CD4-positive, alpha-beta T cell (primary cell): Measurements from ENCODE around the gene FAM53B. TPM values are rescaled to one million over a fixed set of nuclear protein-coding genes. Genes with fewer than 3 reads are reported as not detected.
A peak's percentile ranks its signal among the peaks of the same experiment; 100 is the strongest.

ENCODE experiments used
- ATAC-seq: fragments of 200-7000 bp; cut with Tn5 transposase; one replicate; pipeline ENCODE4 v1.10.0; 2022; ENCODE audit warnings: mild to moderate bottlenecking; ENCODE audit not compliant: poor library complexity
- CTCF ChIA-PET: fragments of 350-600 bp; sonication (Branson Sonifier 250); formaldehyde crosslinking; loops from one replicate; lab custom pipeline; 2021; ENCODE audit warnings: antibody characterized with exemption, inconsistent platforms; lab: Charles Lee
- POLR2A ChIA-PET: fragments of 350-600 bp; sonication (Branson Sonifier 250); formaldehyde crosslinking; loops from one replicate; lab custom pipeline; 2021; ENCODE audit warnings: antibody characterized with exemption, inconsistent platforms; lab: Charles Lee
- DNase-seq, 14 experiments: peaks; one replicate each; pipeline ENCODE4 v3.0.0-alpha.2; 2013 to 2020; ENCODE audit warnings: mixed read lengths in 2 of 14
- H3K27ac ChIP-seq, 2 donors: one replicate each; pipeline versions ENCODE4 v1.5.1 to v1.7.0; 2013; ENCODE audit warnings: low read length in 2 of 2, low read depth in 1 of 2, mild to moderate bottlenecking in 1 of 2
- H3K27me3 ChIP-seq, 2 experiments: 1 replicate in 1 of 2; 2 replicates in 1 of 2; pipeline versions ENCODE4 v1.6.1 to v1.7.0; 2013; ENCODE audit warnings: low read length in 2 of 2, control low read depth in 1 of 2, mild to moderate bottlenecking in 1 of 2, moderate library complexity in 1 of 2; ENCODE audit not compliant: insufficient read depth in 2 of 2, control insufficient read depth in 1 of 2
- H3K36me3 ChIP-seq: one replicate; pipeline ENCODE4 v1.6.1; 2013; ENCODE audit warnings: low read length, control low read depth; ENCODE audit not compliant: insufficient read depth
- H3K4me1 ChIP-seq: one replicate; pipeline ENCODE4 v1.6.1; 2013; ENCODE audit warnings: low read length, control low read depth; ENCODE audit not compliant: insufficient read depth
- H3K4me3 ChIP-seq: one replicate; pipeline ENCODE4 v1.5.1; 2013; ENCODE audit warnings: mild to moderate bottlenecking, low read length, moderate library complexity
- H3K9me3 ChIP-seq, 2 experiments: 1 replicate in 1 of 2; 2 replicates in 1 of 2; pipeline versions ENCODE4 v1.6.1 to v1.7.0; 2013; ENCODE audit warnings: low read length in 2 of 2, mild to moderate bottlenecking in 2 of 2, control low read depth in 1 of 2, moderate library complexity in 1 of 2; ENCODE audit not compliant: control insufficient read depth in 1 of 2, insufficient read depth in 1 of 2
- H3K27ac Mint-ChIP-seq: one replicate; pipeline ENCODE4 v1.8.0; 2020; ENCODE audit warnings: mixed read lengths
- H3K27me3 Mint-ChIP-seq: one replicate; pipeline ENCODE4 v1.8.0; 2021; ENCODE audit warnings: mixed read lengths
- H3K36me3 Mint-ChIP-seq: one replicate; pipeline ENCODE4 v1.8.0; 2021; ENCODE audit warnings: low read depth, mixed read lengths
- H3K4me1 Mint-ChIP-seq: one replicate; pipeline ENCODE4 v1.8.0; 2021; ENCODE audit warnings: low read depth, mixed read lengths
- H3K4me3 Mint-ChIP-seq: one replicate; pipeline ENCODE4 v1.8.0; 2020; ENCODE audit warnings: mild to moderate bottlenecking, mixed read lengths
- H3K9me3 Mint-ChIP-seq: one replicate; pipeline ENCODE4 v1.8.0; 2020; ENCODE audit warnings: mixed read lengths
- CTCF ChIP-seq: fragments of 200-600 bp; IDR thresholded peaks from one replicate; pipeline ENCODE4 v1.8.0; 2022; ENCODE audit warnings: antibody characterized with exemption, mild to moderate bottlenecking
- intact Hi-C, 2 experiments: fragments of 100-400 bp; cut with DNase I in 1 of 2; cut with micrococcal nuclease in 1 of 2; formaldehyde crosslinking; loops; one replicate each; pipeline versions ENCODE4 v1.15.1 to v1.9.0; 2023 to 2025; cut with DNase I, micrococcal nuclease
- total RNA-seq, 174 experiments: library from RNA in 2 of 174; stranded (reverse) in 2 of 174; gene quantifications; one replicate each; pipeline ENCODE4 v1.2.3 and lab custom pipeline; 2021 to 2026

The FAM53B gene
- total RNA-seq, 2 experiments from 2014 or later: 32.9 to 33.6 TPM

GRCh38 chr10:124605856-124606812 is 138.0 kb downstream of the FAM53B start:
- POLR2A ChIA-PET: no interaction called here
- no peak for DNase-seq
- H3K4me1 ChIP-seq: peaks cover 17% of the 10 kb centered on the region

GRCh38 chr10:124605481-124605855 is 138.7 kb downstream of the FAM53B start:
- Histone ChIP-seq H3K9me3 (peaks cover 0 to 5% of the 10 kb centered on the region in 2 experiments), H3K4me1 (peaks cover 12% of the 10 kb centered on the region), H3K27me3 (no peaks in the 10 kb centered on the region), H3K27ac (no peak overlapping the region), H3K36me3 (no peaks in the 10 kb centered on the region), H3K4me3 (no peak overlapping the region)
- ATAC-seq (no peak), DNase-seq (no peak)
- H3K4me1 Mint-ChIP-seq: no peaks in the 10 kb centered on the region
- TF ChIP-seq CTCF: no peak
- H3K36me3 Mint-ChIP-seq: no peaks in the 10 kb centered on the region
- ChIA-PET POLR2A (no interaction called here), CTCF (no interaction called here)
- H3K27me3 Mint-ChIP-seq: no peaks in the 10 kb centered on the region
- H3K9me3 Mint-ChIP-seq: no peaks in the 10 kb centered on the region
- intact Hi-C loops: no loop called here
- no peak overlapping the region for H3K4me3 Mint-ChIP-seq
- H3K27ac Mint-ChIP-seq: peak overlapping the region; percentile 44

More at GRCh38 chr10:124605856-124606812, 138.0 kb downstream of the FAM53B start:
- Mint-ChIP-seq H3K27me3 (no peaks in the 10 kb centered on the region), H3K4me1 (peaks cover 2% of the 10 kb centered on the region), H3K27ac (no peak overlapping the region), H3K9me3 (no peaks in the 10 kb centered on the region), H3K36me3 (no peaks in the 10 kb centered on the region), H3K4me3 (no peak overlapping the region)
- H3K36me3 ChIP-seq: no peaks in the 10 kb centered on the region
- intact Hi-C loops: no loop called here
- no peak for TF ChIP-seq CTCF
- no peak overlapping the region for H3K27ac ChIP-seq
- peaks cover 0 to 5% of the 10 kb centered on the region in 2 experiments for H3K9me3 ChIP-seq
- CTCF ChIA-PET: no interaction called here
- ATAC-seq: no peak
- no peak overlapping the region for H3K4me3 ChIP-seq
- H3K27me3 ChIP-seq: no peaks in the 10 kb centered on the region

- ATAC-seq (no peak), DNase-seq (no peak)
- Mint-ChIP-seq H3K4me1 (no peaks in the 10 kb centered on the region), H3K4me3 (no peak overlapping the region), H3K36me3 (no peaks in the 10 kb centered on the region), H3K27ac (no peak overlapping the region), H3K9me3 (no peaks in the 10 kb centered on the region), H3K27me3 (no peaks in the 10 kb centered on the region)
- Histone ChIP-seq H3K4me1 (peaks cover 8% of the 10 kb centered on the region), H3K4me3 (no peak overlapping the region), H3K27ac (no peak overlapping the region), H3K9me3 (peaks cover 0 to 5% of the 10 kb centered on the region in 2 experiments), H3K27me3 (no peaks in the 10 kb centered on the region), H3K36me3 (no peaks in the 10 kb centered on the region)
- intact Hi-C loops: no loop called here
- ChIA-PET CTCF (no interaction called here), POLR2A (no interaction called here)
- no peak for TF ChIP-seq CTCF
Observed at GRCh38 chr10:124605001-124605370, 139.2 kb downstream of the FAM53B start.
